ENCODE results near the gene RTP3. TPM values are rescaled to one million over a fixed set of nuclear protein-coding genes. Genes with fewer than 3 reads are reported as not detected.

RTP3 gene
- total RNA-seq, 1 experiment from 2014 or later = not detected

DNA sequence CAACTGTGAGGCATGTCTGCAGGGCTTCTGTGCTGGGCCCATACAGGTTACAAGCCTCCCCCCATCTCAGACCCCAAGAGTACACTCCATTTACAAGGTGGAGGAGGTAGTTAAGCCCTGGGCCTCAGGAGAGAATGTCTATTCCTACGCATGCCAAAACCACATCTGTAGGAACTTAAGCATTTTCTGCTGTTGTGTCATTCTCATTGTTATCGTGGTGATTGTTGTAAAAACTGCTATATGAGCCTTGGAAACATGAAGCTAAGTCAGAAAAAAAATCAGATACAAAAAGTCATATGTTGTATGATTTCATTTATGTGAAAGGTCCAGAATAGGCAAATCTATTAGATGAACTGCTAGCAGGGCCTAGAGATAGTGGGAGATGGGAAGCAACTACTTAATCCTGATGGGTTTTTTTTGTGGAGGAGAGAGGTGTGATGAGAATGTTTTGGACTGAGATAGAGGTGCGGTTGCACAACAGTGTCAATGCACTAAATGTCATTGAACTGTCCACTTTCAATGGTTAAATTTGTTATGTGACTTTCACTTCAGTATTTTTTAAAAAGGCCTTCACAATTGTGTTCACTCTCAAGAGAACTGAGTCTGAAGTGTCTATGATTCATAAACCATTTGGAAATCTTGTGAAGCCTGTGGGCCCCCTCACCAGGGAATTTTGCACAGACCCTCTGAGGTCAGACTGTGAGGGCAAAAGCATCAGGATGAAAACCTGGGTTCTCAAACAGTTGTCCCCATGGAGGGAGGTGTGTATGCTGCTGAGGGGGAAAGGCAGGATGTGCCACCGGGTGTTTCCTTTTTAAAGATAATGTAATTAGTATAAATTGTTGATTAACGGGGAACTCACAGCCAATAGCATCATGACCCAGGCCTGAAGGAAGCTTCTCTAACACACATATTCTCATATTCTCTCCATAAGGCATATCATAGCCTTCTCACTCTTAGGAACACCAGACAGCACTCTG, 3.2 kb downstream of the RTP3 start:
- no peak for DNase-seq
- intact Hi-C loops (cut with micrococcal nuclease; ENCODE audit: unreplicated experiment) = no loop called here
- Histone ChIP-seq H3K9me3 (no peaks in the 10 kb centered on the region), H3K27me3 (replicated peaks; ENCODE audit: control insufficient read depth, insufficient read depth, low read length) (no peaks in the 10 kb centered on the region; the same call in 1 of the 2 replicates), H3K36me3 (ENCODE audit: control insufficient read depth, insufficient read depth, low read length) (no peaks in the 10 kb centered on the region), H3K4me1 (0 out of 2 replicates have a peak, but pooled peaks cover 8% of the 10 kb centered on the region), H3K4me3 (ENCODE audit: low read depth, low read length) (no peak overlapping the region)
- POLR2A ChIA-PET = no interaction called here
- no peaks in the 10 kb centered on the region for H3K9me3 Mint-ChIP-seq (ENCODE audit: unreplicated experiment)
- H3K36me3 Mint-ChIP-seq (ENCODE audit: insufficient read depth, unreplicated experiment) = no peaks in the 10 kb centered on the region
- CTCF ChIA-PET = interaction anchor here (0.5 to 1.9 kb wide), 3 partner anchors 51 to 82 kb away, joined by 3 to 4 read pairs (median 3); no protein-coding TSS in a partner anchor
- no TSS peak for BruUV-seq (replicated peaks)
- no peak overlapping the region for H3K27ac Mint-ChIP-seq (ENCODE audit: unreplicated experiment)
- no peak for TF ChIP-seq CTCF (IDR thresholded peaks at IDR 0.05; ENCODE audit: insufficient read depth in 1 of 2, low read depth in 1 of 2, low read length in 1 of 2, severe bottlenecking in 1 of 2, unreplicated experiment in 1 of 2)
- H3K4me1 Mint-ChIP-seq (ENCODE audit: low read depth, unreplicated experiment) = no peaks in the 10 kb centered on the region
- H3K27me3 Mint-ChIP-seq (ENCODE audit: insufficient read depth, unreplicated experiment) = no peaks in the 10 kb centered on the region
- H3K4me3 Mint-ChIP-seq (ENCODE audit: unreplicated experiment) = no peak overlapping the region

- CTCF ChIA-PET = interaction anchor here (1.9 kb wide), 1 partner anchor 57 kb away, joined by 4 read pairs; no protein-coding TSS in a partner anchor
- H3K36me3 Mint-ChIP-seq (ENCODE audit: insufficient read depth, unreplicated experiment) = no peaks in the 10 kb centered on the region
- Histone ChIP-seq H3K4me3 (ENCODE audit: low read depth, low read length) (no peak overlapping the region), H3K36me3 (ENCODE audit: control insufficient read depth, insufficient read depth, low read length) (no peaks in the 10 kb centered on the region), H3K4me1 (0 out of 2 replicates have a peak, but pooled peaks cover 4% of the 10 kb centered on the region), H3K27me3 (replicated peaks; ENCODE audit: control insufficient read depth, insufficient read depth, low read length) (no peaks in the 10 kb centered on the region; the same call in 1 of the 2 replicates), H3K9me3 (no peaks in the 10 kb centered on the region)
- H3K4me3 Mint-ChIP-seq (ENCODE audit: unreplicated experiment) = no peak overlapping the region
- no peak for DNase-seq
- intact Hi-C loops (cut with micrococcal nuclease; ENCODE audit: unreplicated experiment) = no loop called here
- no peaks in the 10 kb centered on the region for H3K4me1 Mint-ChIP-seq (ENCODE audit: low read depth, unreplicated experiment)
- BruUV-seq (replicated peaks) = no TSS peak
- no peaks in the 10 kb centered on the region for H3K9me3 Mint-ChIP-seq (ENCODE audit: unreplicated experiment)
- no peak overlapping the region for H3K27ac Mint-ChIP-seq (ENCODE audit: unreplicated experiment)
- no peak for TF ChIP-seq CTCF (IDR thresholded peaks at IDR 0.05; ENCODE audit: insufficient read depth in 1 of 2, low read depth in 1 of 2, low read length in 1 of 2, severe bottlenecking in 1 of 2, unreplicated experiment in 1 of 2)
- no peaks in the 10 kb centered on the region for H3K27me3 Mint-ChIP-seq (ENCODE audit: insufficient read depth, unreplicated experiment)
- POLR2A ChIA-PET = no interaction called here
These were observed 3.9 kb downstream of the RTP3 start for GRCh38 chr3:46501702-46502101.

GRCh38 chr3:46503200-46503874, 5.6 kb downstream of the RTP3 start:
- Histone ChIP-seq H3K9me3 (no peaks in the 10 kb centered on the region), H3K27me3 (replicated peaks; ENCODE audit: control insufficient read depth, insufficient read depth, low read length) (no peaks in the 10 kb centered on the region; the same call in 1 of the 2 replicates), H3K4me3 (ENCODE audit: low read depth, low read length) (no peak overlapping the region), H3K4me1 (no peaks in the 10 kb centered on the region), H3K36me3 (ENCODE audit: control insufficient read depth, insufficient read depth, low read length) (no peaks in the 10 kb centered on the region)
- intact Hi-C loops (cut with micrococcal nuclease; ENCODE audit: unreplicated experiment) = no loop called here
- H3K36me3 Mint-ChIP-seq (ENCODE audit: insufficient read depth, unreplicated experiment) = no peaks in the 10 kb centered on the region
- no peak for DNase-seq
- H3K27ac Mint-ChIP-seq (ENCODE audit: unreplicated experiment) = no peak overlapping the region
- no peak for TF ChIP-seq CTCF (IDR thresholded peaks at IDR 0.05; ENCODE audit: insufficient read depth in 1 of 2, low read depth in 1 of 2, low read length in 1 of 2, severe bottlenecking in 1 of 2, unreplicated experiment in 1 of 2)
- H3K4me3 Mint-ChIP-seq (ENCODE audit: unreplicated experiment) = no peak overlapping the region
- H3K4me1 Mint-ChIP-seq (ENCODE audit: low read depth, unreplicated experiment) = no peaks in the 10 kb centered on the region
- H3K27me3 Mint-ChIP-seq (ENCODE audit: insufficient read depth, unreplicated experiment) = no peaks in the 10 kb centered on the region
- no TSS peak for BruUV-seq (replicated peaks)
- POLR2A ChIA-PET = no interaction called here
- H3K9me3 Mint-ChIP-seq (ENCODE audit: unreplicated experiment) = no peaks in the 10 kb centered on the region
- CTCF ChIA-PET = no interaction called here

Data from Caco-2 (cell line).